OCI-LY3 (cell line): ENCODE data around the gene OR4D5.

Experiments
- H2AFZ ChIP-seq: fragments of 200-600, 300-600 bp; shearing (Covaris generic); 2 replicates; pipeline ENCODE4 v1.6.0; 2014; ENCODE audit warnings: antibody characterized with exemption, low read depth, low read length
- H3K27ac ChIP-seq: fragments of 200-600, 300-600 bp; sonication (generic); 2 replicates; pipeline ENCODE4 v1.5.1; 2014; ENCODE audit warnings: mild to moderate bottlenecking, low read length, moderate library complexity, mixed read lengths
- H3K27me3 ChIP-seq: fragments of 200-600, 300-600 bp; sonication (generic); 2 replicates; pipeline ENCODE4 v1.6.1; 2014; ENCODE audit warnings: low read depth, low read length, mixed read lengths
- H3K36me3 ChIP-seq: fragments of 200-600, 300-600 bp; sonication (generic); replicated peaks from 2 replicates; pipeline ENCODE3; 2014; ENCODE audit warnings: low read depth, low read length, mixed read lengths
- H3K4me1 ChIP-seq: fragments of 300-600, 200-600 bp; sonication (generic); 2 replicates; pipeline ENCODE4 v1.6.1; 2014; ENCODE audit warnings: low read length, mixed read lengths
- H3K4me2 ChIP-seq: fragments of 200-600, 300-600 bp; sonication (generic); 2 replicates; pipeline ENCODE4 v1.6.1; 2014; ENCODE audit warnings: low read length, mixed read lengths
- H3K4me3 ChIP-seq: fragments of 300-600, 200-600 bp; sonication (generic); 2 replicates; pipeline ENCODE4 v1.5.1; 2014; ENCODE audit warnings: antibody characterized with exemption, mild to moderate bottlenecking, low read length, moderate library complexity
- H3K79me2 ChIP-seq: fragments of 300-600, 200-600 bp; shearing (Covaris generic); 2 replicates; pipeline ENCODE4 v1.6.1; 2014; ENCODE audit warnings: mild to moderate bottlenecking, low read length, mixed read lengths
- H3K9ac ChIP-seq: fragments of 300-600, 200-600 bp; shearing (Covaris generic); 2 replicates; pipeline ENCODE4 v1.6.0; 2014; ENCODE audit warnings: mild to moderate bottlenecking, low read length, moderate library complexity
- H3K9me3 ChIP-seq: fragments of 200-600, 300-600 bp; shearing (Covaris generic); 2 replicates; pipeline ENCODE4 v1.6.1; 2014; ENCODE audit warnings: low read length, mixed read lengths; ENCODE audit not compliant: insufficient read depth
- H4K20me1 ChIP-seq: fragments of 200-600, 300-600 bp; sonication (generic); 2 replicates; pipeline ENCODE4 v1.6.1; 2016; ENCODE audit warnings: low read length, mixed read lengths; ENCODE audit not compliant: insufficient read depth
- CTCF ChIP-seq: fragments of 200-600, 300-600 bp; sonication (generic); IDR thresholded peaks from 2 replicates; pipeline ENCODE4 v1.5.1; 2014; ENCODE audit warnings: antibody characterized with exemption, low read length, low read depth
- EZH2phosphoT487 ChIP-seq: fragments of 200-600 bp; shearing (Covaris generic); IDR thresholded peaks from 2 replicates; pipeline ENCODE4 v1.6.1; 2018; ENCODE audit warnings: antibody characterized with exemption, mixed run types, low read depth

The OR4D5 gene

GRCh38 chr11:123973816-123974215 lies 34.4 kb downstream of the OR4D5 start:
- TF ChIP-seq EZH2phosphoT487 (no peak), CTCF (no peak)

GRCh38 chr11:123976770-123977560 lies 37.5 kb downstream of the OR4D5 start:
- Histone ChIP-seq H3K4me1 (no peaks in the 10 kb centered on the region), H3K9me3 (no peaks in the 10 kb centered on the region), H3K79me2 (no peaks in the 10 kb centered on the region), H3K4me3 (no peak overlapping the region), H3K27ac (no peak overlapping the region), H2AFZ (no peak overlapping the region), H3K4me2 (no peak overlapping the region), H3K36me3 (no peaks in the 10 kb centered on the region), H3K9ac (no peak overlapping the region), H4K20me1 (no peaks in the 10 kb centered on the region), H3K27me3 (no peaks in the 10 kb centered on the region)
- TF ChIP-seq CTCF: no peak
- TF ChIP-seq EZH2phosphoT487: no peak

More at GRCh38 chr11:123973816-123974215, 34.4 kb downstream of the OR4D5 start:
- Histone ChIP-seq H3K79me2 (no peaks in the 10 kb centered on the region), H3K9me3 (no peaks in the 10 kb centered on the region), H3K4me1 (no peaks in the 10 kb centered on the region), H3K9ac (no peak overlapping the region), H3K4me2 (no peak overlapping the region), H3K36me3 (no peaks in the 10 kb centered on the region), H3K27me3 (no peaks in the 10 kb centered on the region), H3K4me3 (no peak overlapping the region), H3K27ac (no peak overlapping the region), H2AFZ (no peak overlapping the region), H4K20me1 (no peaks in the 10 kb centered on the region)

GRCh38 chr11:123977731-123978347 lies 38.4 kb downstream of the OR4D5 start, which contains the start of gene OR10S1:
Gene OR10S1, minus strand, starts transcription at chr11:123977781. Its CDS starts 117 bp downstream, at chr11:123977664.
- Histone ChIP-seq H3K79me2 (no peaks in the 10 kb centered on the region), H3K9me3 (no peaks in the 10 kb centered on the region), H4K20me1 (no peaks in the 10 kb centered on the region), H3K4me2 (no peak within 1 kb of the TSS), H3K4me1 (no peaks in the 10 kb centered on the region), H3K9ac (no peak within 1 kb of the TSS), H3K4me3 (no peak within 1 kb of the TSS), H3K36me3 (no peaks in the 10 kb centered on the region), H3K27ac (no peak within 1 kb of the TSS), H2AFZ (no peak within 1 kb of the TSS), H3K27me3 (no peaks in the 10 kb centered on the region)
- TF ChIP-seq EZH2phosphoT487: no peak
- no peak for TF ChIP-seq CTCF

- Histone ChIP-seq H3K79me2 (no peaks in the 10 kb centered on the region), H3K4me2 (no peak overlapping the region), H3K4me3 (no peak overlapping the region), H3K27ac (no peak overlapping the region), H3K4me1 (no peaks in the 10 kb centered on the region), H3K9me3 (no peaks in the 10 kb centered on the region), H3K27me3 (no peaks in the 10 kb centered on the region), H4K20me1 (no peaks in the 10 kb centered on the region), H3K9ac (no peak overlapping the region), H2AFZ (no peak overlapping the region), H3K36me3 (no peaks in the 10 kb centered on the region)
- TF ChIP-seq CTCF (no peak), EZH2phosphoT487 (no peak)
Measured at GRCh38 chr11:123979311-123979710, 39.9 kb downstream of the OR4D5 start.
